Measurements from ENCODE around the gene SNORC. TPM values are rescaled to one million over a fixed set of nuclear protein-coding genes. Genes with fewer than 3 reads are reported as not detected.

Gene SNORC
- total and polyA plus RNA-seq, 10 of the 15 experiments (the other 5 are each of a cell fraction or from before 2014, with no cell fraction given): 0.04 to 0.74 (median 0.45) TPM; not detected in 4

DNA sequence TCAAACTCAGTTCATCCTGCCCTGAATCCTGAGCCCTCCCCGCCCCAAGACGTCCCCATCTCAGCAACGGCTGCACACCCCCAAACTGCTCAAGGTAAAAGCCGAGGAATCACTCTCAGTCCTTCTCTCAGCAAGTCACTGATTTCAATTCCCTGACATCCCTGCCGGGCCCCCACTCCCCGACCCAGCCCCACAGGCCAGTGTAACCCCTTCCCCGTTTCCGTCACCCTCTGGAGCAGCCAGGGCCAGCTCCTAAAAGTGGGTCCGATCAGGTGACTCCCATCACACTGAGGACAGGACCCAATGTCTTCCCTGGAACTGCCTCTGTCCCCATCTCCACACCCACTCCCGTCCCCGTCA lies 20.5 kb downstream of the SNORC start:
- no peaks in the 10 kb centered on the region for H3K4me1 ChIP-seq (ENCODE audit: control insufficient read depth, insufficient read depth, low read length)
- ATAC-seq: no peak
- DNase-seq (ENCODE audit: low read depth, low spot score): no peak
- H3K4me2 ChIP-seq (ENCODE audit: control insufficient read depth, insufficient read depth): no peak overlapping the region
- no peaks in the 10 kb centered on the region for H3K36me3 ChIP-seq (ENCODE audit: control insufficient read depth in 2 of 2, insufficient read depth in 2 of 2, low read length in 1 of 2)
- 36% methylated on average over 11 of the region's 11 CpGs for WGBS (ENCODE audit: insufficient coverage, insufficient replicate concordance, low lambda C conversion rate, missing lambda C conversion rate)
- ChIA-PET POLR2A (no interaction called here), SMC1A (ENCODE audit: uncharacterized antibody, unreplicated experiment) (no interaction called here), CTCF (interaction anchor here (0.7 to 2.0 kb wide), 2 partner anchors 46 to 163 kb away, joined by 3 to 5 read pairs; no protein-coding TSS in a partner anchor), RAD21 (ENCODE audit: unreplicated experiment) (no interaction called here)
- no peaks in the 10 kb centered on the region for H4K20me1 ChIP-seq (ENCODE audit: control insufficient read depth, insufficient read depth)
- H3K27ac ChIP-seq (ENCODE audit: control insufficient read depth, insufficient read depth): no peak overlapping the region
- H3K27me3 ChIP-seq (replicated peaks in 1 of 2; ENCODE audit: control insufficient read depth in 2 of 2, insufficient read depth in 2 of 2, low read length in 1 of 2): no peaks in the 10 kb centered on the region; a peak in 1 of 4 replicates
- in situ Hi-C loops (cut with MboI): no loop called here
- no peak overlapping the region for H3K9ac ChIP-seq (ENCODE audit: control insufficient read depth, insufficient read depth, low read length)
- no peaks in the 10 kb centered on the region for H3K79me2 ChIP-seq (ENCODE audit: control insufficient read depth, insufficient read depth, low read length)
- no peak overlapping the region for H3K4me3 ChIP-seq
- no peak overlapping the region for H2AFZ ChIP-seq (ENCODE audit: control insufficient read depth, low read depth, low read length)
- FAIRE-seq: no peak
- intact Hi-C loops (cut with micrococcal nuclease; ENCODE audit: unreplicated experiment): no loop called here
- no peaks in the 10 kb centered on the region for H3K9me3 ChIP-seq (replicated peaks; ENCODE audit: control insufficient read depth, insufficient read depth, low read length)
- no TSS peak for BruUV-seq (replicated peaks)
- TF ChIP-seq WRNIP1 (IDR thresholded peaks at IDR 0.05; ENCODE audit: borderline replicate concordance, low read depth, low read length): no peak
- TF ChIP-seq, protein P1, sequence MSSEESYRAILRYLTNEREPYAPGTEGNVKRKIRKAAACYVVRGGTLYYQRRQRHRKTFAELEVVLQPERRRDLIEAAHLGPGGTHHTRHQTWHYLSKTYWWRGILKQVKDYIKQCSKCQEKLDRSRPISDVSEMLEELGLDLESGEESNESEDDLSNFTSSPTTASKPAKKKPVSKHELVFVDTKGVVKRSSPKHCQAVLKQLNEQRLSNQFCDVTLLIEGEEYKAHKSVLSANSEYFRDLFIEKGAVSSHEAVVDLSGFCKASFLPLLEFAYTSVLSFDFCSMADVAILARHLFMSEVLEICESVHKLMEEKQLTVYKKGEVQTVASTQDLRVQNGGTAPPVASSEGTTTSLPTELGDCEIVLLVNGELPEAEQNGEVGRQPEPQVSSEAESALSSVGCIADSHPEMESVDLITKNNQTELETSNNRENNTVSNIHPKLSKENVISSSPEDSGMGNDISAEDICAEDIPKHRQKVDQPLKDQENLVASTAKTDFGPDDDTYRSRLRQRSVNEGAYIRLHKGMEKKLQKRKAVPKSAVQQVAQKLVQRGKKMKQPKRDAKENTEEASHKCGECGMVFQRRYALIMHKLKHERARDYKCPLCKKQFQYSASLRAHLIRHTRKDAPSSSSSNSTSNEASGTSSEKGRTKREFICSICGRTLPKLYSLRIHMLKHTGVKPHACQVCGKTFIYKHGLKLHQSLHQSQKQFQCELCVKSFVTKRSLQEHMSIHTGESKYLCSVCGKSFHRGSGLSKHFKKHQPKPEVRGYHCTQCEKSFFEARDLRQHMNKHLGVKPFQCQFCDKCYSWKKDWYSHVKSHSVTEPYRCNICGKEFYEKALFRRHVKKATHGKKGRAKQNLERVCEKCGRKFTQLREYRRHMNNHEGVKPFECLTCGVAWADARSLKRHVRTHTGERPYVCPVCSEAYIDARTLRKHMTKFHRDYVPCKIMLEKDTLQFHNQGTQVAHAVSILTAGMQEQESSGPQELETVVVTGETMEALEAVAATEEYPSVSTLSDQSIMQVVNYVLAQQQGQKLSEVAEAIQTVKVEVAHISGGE (CRISPR knock-in tag; IDR thresholded peaks at IDR 0.05): no peak
- TF ChIP-seq, protein P2, sequence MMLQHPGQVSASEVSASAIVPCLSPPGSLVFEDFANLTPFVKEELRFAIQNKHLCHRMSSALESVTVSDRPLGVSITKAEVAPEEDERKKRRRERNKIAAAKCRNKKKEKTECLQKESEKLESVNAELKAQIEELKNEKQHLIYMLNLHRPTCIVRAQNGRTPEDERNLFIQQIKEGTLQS (IDR thresholded peaks at IDR 0.05; ENCODE audit: borderline replicate concordance, extremely low read depth, low read depth, low read length): no peak
- no peak for TF ChIP-seq MYB (IDR thresholded peaks at IDR 0.05; ENCODE audit: borderline replicate concordance, low read depth, low read length)
- TF ChIP-seq HCFC1 (IDR thresholded peaks at IDR 0.05; ENCODE audit: low read length): no peak
- TF ChIP-seq ZNF24 (IDR thresholded peaks at IDR 0.05): no peak
- no peak for TF ChIP-seq NRF1 (conservative IDR thresholded peaks at IDR 0.05; ENCODE audit: low read depth, low read length)
- no peak for TF ChIP-seq BHLHE40 (IDR thresholded peaks at IDR 0.05; ENCODE audit: borderline replicate concordance in 1 of 2, low read depth in 2 of 2, low read length in 1 of 2)
- TF ChIP-seq ZNF384 (IDR thresholded peaks at IDR 0.05; ENCODE audit: borderline replicate concordance, low read depth, low read length): no peak
- no peak for TF ChIP-seq POLR2AphosphoS5 (IDR thresholded peaks at IDR 0.05; ENCODE audit: low read length)
- TF ChIP-seq, protein P3, sequence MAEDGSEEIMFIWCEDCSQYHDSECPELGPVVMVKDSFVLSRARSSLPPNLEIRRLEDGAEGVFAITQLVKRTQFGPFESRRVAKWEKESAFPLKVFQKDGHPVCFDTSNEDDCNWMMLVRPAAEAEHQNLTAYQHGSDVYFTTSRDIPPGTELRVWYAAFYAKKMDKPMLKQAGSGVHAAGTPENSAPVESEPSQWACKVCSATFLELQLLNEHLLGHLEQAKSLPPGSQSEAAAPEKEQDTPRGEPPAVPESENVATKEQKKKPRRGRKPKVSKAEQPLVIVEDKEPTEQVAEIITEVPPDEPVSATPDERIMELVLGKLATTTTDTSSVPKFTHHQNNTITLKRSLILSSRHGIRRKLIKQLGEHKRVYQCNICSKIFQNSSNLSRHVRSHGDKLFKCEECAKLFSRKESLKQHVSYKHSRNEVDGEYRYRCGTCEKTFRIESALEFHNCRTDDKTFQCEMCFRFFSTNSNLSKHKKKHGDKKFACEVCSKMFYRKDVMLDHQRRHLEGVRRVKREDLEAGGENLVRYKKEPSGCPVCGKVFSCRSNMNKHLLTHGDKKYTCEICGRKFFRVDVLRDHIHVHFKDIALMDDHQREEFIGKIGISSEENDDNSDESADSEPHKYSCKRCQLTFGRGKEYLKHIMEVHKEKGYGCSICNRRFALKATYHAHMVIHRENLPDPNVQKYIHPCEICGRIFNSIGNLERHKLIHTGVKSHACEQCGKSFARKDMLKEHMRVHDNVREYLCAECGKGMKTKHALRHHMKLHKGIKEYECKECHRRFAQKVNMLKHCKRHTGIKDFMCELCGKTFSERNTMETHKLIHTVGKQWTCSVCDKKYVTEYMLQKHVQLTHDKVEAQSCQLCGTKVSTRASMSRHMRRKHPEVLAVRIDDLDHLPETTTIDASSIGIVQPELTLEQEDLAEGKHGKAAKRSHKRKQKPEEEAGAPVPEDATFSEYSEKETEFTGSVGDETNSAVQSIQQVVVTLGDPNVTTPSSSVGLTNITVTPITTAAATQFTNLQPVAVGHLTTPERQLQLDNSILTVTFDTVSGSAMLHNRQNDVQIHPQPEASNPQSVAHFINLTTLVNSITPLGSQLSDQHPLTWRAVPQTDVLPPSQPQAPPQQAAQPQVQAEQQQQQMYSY (CRISPR knock-in tag; IDR thresholded peaks at IDR 0.05): no peak
- no peak for TF ChIP-seq SIN3A (IDR thresholded peaks at IDR 0.05; ENCODE audit: low read depth, low read length)
- no peak for TF ChIP-seq RFX5 (IDR thresholded peaks at IDR 0.05; ENCODE audit: low read depth, low read length)
- no peak for TF ChIP-seq MXI1 (IDR thresholded peaks at IDR 0.05; ENCODE audit: low read depth, low read length)
- TF ChIP-seq ASH2L (IDR thresholded peaks at IDR 0.05; ENCODE audit: borderline replicate concordance, low read depth): no peak
- no peak for TF ChIP-seq ZNF274 (IDR thresholded peaks at IDR 0.05; ENCODE audit: insufficient read depth, insufficient read length)
- TF ChIP-seq NFYA (IDR thresholded peaks at IDR 0.05; ENCODE audit: borderline replicate concordance, low read depth, low read length): no peak

All from GM12878 (cell line).